HL-60 (cell line): ENCODE measurements around the gene LEMD3.
"Not testable (repeated sequence)": the region's sequence is repeated elsewhere in the genome, so short reads cannot be mapped to it uniquely, and the experiment has no call there.

Experiments
- DNase-seq, 2 experiments: peaks; one replicate each; pipeline ENCODE4 v3.0.0-alpha.2; 2010 to 2020; ENCODE audit warnings: low read depth in 1 of 2, low spot score in 1 of 2
- H3K27ac ChIP-seq: fragments of 250-450 bp; sonication (Bioruptor Pico); replicated peaks from 2 replicates; pipeline ENCODE4 v1.5.1; 2020; ENCODE audit warnings: mild to moderate bottlenecking, moderate library complexity
- H3K27me3 ChIP-seq: fragments of 250-450 bp; sonication (Bioruptor Pico); 2 replicates; pipeline ENCODE4 v1.5.1; 2021; ENCODE audit warnings: mild to moderate bottlenecking, moderate library complexity; ENCODE audit not compliant: insufficient read depth, poor library complexity, severe bottlenecking
- H3K4me3 ChIP-seq: replicated peaks from 2 replicates; pipeline ENCODE4 v1.5.1; 2011; ENCODE audit warnings: mild to moderate bottlenecking, control low read depth, low read length; ENCODE audit not compliant: insufficient read depth
- GABPA ChIP-seq: IDR thresholded peaks from 2 replicates; pipeline ENCODE4 v1.6.1; 2012; ENCODE audit warnings: low read depth
- POLR2AphosphoS5 ChIP-seq: IDR thresholded peaks from 2 replicates; pipeline ENCODE4 v1.6.1; 2012; ENCODE audit warnings: low read depth
- SPI1 ChIP-seq: IDR thresholded peaks from 2 replicates; pipeline ENCODE4 v1.6.1; 2012; ENCODE audit warnings: low read depth, mild to moderate bottlenecking, borderline replicate concordance
- TF ChIP-seq, protein P1 (sequence below): IDR thresholded peaks from one replicate; pipeline ENCODE4 v1.5.1; 2011; ENCODE audit warnings: low read length, control low read depth, inconsistent platforms; ENCODE audit not compliant: insufficient read depth
- TF ChIP-seq, protein P2 (sequence below): IDR thresholded peaks from 2 replicates; pipeline ENCODE4 v1.6.1; 2012; ENCODE audit warnings: low read depth; ENCODE audit not compliant: insufficient replicate concordance

LEMD3 gene

DNA sequence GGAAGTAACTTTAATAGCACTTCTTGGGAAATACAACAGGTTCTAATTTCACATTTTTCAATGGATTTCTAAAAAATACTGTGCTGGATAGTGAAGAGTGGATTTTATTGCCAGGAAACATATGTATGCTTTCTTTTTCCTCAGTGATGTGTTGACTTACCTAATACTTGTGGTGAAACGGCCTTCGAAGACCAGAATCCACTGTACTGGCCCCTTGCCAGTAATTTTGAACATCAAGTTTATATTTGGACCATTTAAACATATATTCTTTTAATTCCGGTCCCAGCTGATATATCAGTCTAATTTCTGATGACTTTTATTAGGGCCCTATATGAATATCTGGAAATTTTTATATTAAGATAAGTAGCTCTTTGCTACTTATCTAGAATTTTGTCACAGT lies 110.9 kb downstream of the LEMD3 start:
- DNase-seq, result peak in 1 of 2 experiments; percentile 62
- H3K27me3 ChIP-seq, result no peaks in the 10 kb centered on the region
- peak overlapping the region; percentile 88 for H3K27ac ChIP-seq
- TF ChIP-seq POLR2AphosphoS5 (peak; percentile 34; the same call in 1 of the 2 replicates), SPI1 (no peak)
- H3K4me3 ChIP-seq, result peak overlapping the region; percentile 88

DNA sequence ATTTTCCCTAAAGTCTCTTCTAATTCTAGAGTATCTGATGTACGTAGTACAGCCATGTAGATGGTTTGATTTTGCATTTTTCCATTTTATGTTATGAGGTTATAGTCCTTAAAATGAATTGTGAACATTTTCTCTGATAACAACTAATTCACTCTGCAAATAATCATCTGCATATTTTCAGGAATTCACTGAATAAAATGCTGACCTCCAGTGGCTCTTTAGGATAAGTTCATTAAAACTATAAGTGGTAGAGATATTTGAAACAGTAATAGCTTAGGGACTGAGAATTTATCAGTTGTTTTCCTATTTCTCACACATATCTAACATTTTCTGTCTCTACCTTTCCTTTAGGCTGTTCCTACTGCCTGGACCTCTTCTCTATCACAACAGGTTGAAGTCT lies 113.5 kb downstream of the LEMD3 start:
- TF ChIP-seq, protein P1, sequence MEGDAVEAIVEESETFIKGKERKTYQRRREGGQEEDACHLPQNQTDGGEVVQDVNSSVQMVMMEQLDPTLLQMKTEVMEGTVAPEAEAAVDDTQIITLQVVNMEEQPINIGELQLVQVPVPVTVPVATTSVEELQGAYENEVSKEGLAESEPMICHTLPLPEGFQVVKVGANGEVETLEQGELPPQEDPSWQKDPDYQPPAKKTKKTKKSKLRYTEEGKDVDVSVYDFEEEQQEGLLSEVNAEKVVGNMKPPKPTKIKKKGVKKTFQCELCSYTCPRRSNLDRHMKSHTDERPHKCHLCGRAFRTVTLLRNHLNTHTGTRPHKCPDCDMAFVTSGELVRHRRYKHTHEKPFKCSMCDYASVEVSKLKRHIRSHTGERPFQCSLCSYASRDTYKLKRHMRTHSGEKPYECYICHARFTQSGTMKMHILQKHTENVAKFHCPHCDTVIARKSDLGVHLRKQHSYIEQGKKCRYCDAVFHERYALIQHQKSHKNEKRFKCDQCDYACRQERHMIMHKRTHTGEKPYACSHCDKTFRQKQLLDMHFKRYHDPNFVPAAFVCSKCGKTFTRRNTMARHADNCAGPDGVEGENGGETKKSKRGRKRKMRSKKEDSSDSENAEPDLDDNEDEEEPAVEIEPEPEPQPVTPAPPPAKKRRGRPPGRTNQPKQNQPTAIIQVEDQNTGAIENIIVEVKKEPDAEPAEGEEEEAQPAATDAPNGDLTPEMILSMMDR, result no peak
- TF ChIP-seq POLR2AphosphoS5, result no peak
- no peak for TF ChIP-seq GABPA
- no peak for TF ChIP-seq SPI1
- TF ChIP-seq, protein P2, sequence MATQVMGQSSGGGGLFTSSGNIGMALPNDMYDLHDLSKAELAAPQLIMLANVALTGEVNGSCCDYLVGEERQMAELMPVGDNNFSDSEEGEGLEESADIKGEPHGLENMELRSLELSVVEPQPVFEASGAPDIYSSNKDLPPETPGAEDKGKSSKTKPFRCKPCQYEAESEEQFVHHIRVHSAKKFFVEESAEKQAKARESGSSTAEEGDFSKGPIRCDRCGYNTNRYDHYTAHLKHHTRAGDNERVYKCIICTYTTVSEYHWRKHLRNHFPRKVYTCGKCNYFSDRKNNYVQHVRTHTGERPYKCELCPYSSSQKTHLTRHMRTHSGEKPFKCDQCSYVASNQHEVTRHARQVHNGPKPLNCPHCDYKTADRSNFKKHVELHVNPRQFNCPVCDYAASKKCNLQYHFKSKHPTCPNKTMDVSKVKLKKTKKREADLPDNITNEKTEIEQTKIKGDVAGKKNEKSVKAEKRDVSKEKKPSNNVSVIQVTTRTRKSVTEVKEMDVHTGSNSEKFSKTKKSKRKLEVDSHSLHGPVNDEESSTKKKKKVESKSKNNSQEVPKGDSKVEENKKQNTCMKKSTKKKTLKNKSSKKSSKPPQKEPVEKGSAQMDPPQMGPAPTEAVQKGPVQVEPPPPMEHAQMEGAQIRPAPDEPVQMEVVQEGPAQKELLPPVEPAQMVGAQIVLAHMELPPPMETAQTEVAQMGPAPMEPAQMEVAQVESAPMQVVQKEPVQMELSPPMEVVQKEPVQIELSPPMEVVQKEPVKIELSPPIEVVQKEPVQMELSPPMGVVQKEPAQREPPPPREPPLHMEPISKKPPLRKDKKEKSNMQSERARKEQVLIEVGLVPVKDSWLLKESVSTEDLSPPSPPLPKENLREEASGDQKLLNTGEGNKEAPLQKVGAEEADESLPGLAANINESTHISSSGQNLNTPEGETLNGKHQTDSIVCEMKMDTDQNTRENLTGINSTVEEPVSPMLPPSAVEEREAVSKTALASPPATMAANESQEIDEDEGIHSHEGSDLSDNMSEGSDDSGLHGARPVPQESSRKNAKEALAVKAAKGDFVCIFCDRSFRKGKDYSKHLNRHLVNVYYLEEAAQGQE, result no peak
- H3K27me3 ChIP-seq, result no peaks in the 10 kb centered on the region
- no peak for DNase-seq
- no peak overlapping the region for H3K4me3 ChIP-seq
- H3K27ac ChIP-seq, result no peak overlapping the region

DNA sequence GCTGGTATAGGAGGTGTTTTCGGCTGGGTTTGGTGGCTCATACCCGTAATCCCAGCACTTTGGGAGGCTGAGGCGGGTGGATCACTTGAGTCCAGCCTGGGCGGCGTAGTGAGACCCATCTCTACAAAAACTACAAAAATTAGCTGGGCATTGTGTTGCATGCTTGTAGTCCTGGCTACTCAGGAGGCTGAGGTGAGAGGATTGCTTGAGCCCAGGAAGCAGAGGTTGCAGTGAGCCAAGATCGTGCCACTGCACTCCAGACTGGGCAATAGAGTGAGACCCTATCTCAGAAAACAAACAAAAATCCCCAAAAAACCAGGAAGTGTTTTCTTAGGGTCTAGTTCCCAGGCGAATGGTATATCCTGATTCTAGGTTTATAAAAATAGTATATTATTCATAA lies 116.1 kb downstream of the LEMD3 start:
- H3K27me3 ChIP-seq, H3K27ac ChIP-seq, DNase-seq, H3K4me3 ChIP-seq: not testable (repeated sequence)

DNA sequence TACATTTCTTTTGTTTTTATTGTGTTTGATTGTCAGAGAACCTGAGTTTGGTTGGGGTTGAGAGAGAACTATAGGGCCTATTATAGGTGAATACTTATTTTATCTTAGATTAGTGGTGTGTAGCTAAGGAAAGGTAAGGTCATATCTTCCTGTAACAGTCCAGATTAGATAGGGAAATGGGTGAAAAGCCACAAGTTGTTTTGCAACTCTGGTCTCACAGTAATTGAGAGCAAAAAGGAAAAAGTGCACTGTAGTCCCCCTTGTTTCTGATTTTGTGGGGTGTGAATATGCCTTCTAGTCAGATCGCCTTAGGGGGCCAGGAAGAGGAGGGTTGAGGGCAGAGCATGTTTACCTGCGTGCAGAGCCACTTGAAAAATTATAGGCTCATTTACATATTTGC lies 118.0 kb downstream of the LEMD3 start:
- no peak overlapping the region for H3K4me3 ChIP-seq
- H3K27me3 ChIP-seq, result no peaks in the 10 kb centered on the region
- TF ChIP-seq GABPA (no peak), SPI1 (0 out of 2 replicates have a peak, but pooled peaks have one; percentile 15)
- DNase-seq, result peak in 1 of 2 experiments; percentile 47
- H3K27ac ChIP-seq, result no peak overlapping the region

DNA sequence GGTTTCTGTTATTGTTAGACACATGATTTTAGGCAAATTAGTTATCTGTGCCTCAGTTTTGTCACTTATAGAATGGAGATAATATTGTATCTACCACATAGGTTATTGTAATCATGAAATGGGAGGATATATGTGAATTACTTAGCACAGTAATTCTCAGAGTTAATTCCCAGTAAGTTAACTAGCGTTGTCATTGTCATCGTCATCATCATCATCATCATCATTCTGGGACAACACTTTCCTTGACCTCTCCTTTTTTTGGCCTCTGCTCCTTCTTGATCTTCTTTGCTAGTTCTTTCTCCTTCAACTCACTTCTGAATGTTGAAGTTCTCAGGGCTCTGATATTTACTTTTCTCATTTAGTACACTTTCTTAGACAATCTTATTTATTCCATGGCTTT lies 122.9 kb downstream of the LEMD3 start:
- Histone ChIP-seq H3K27me3 (no peaks in the 10 kb centered on the region), H3K27ac (no peak overlapping the region)
- no peak for TF ChIP-seq POLR2AphosphoS5

DNA sequence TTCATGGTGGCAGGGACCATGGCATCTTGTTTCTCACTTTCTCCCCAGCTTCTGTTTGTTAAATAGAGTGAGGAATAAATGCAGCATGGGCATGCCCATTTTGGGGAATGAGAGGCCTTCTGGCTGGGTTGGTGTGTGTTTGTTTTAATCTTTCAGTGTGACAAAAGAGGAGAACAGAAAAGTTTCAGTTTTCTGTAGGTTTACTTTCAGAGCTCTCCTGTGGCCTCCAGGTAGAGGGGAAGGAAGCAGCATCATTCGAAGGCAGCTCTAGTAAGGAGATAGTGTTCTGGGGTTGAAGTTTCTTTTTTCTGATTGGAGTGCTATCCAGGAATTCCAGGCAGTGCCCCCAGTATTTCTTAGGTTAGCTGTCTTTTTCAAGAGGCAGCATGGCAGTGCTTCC lies 124.4 kb downstream of the LEMD3 start:
- Histone ChIP-seq H3K4me3 (no peak overlapping the region), H3K27me3 (no peaks in the 10 kb centered on the region), H3K27ac (no peak overlapping the region)
- DNase-seq, result no peak
- TF ChIP-seq, protein P1, result no peak
- no peak for TF ChIP-seq GABPA

More for the DNA sequence above, 122.9 kb downstream of the LEMD3 start:
- no peak overlapping the region for H3K4me3 ChIP-seq
- no peak for DNase-seq
